Measurements from ENCODE around the gene MORN1.

GRCh38 chr1:2317230-2318065 is 73.9 kb downstream of the MORN1 start:
- no peak for TF ChIP-seq CTCF (IDR thresholded peaks at IDR 0.05)
- TF ChIP-seq POLR2A (IDR thresholded peaks at IDR 0.05), result no peak
